ENCODE measurements around the gene GNAS.
"Not testable (repeated sequence)": the region's sequence is repeated elsewhere in the genome, so short reads cannot be mapped to it uniquely, and the experiment has no call there.

GNAS gene

GRCh38 chr20:58941471-58941870 lies 89.0 kb downstream of the GNAS start:
- no peak for DNase-seq

- no peak for DNase-seq
These were observed 90.0 kb downstream of the GNAS start for GRCh38 chr20:58942549-58942948.

GRCh38 chr20:58944610-58945009 lies 92.1 kb downstream of the GNAS start:
- no peak for DNase-seq

- no peak for DNase-seq
These were observed 93.6 kb downstream of the GNAS start for GRCh38 chr20:58945965-58946631.

GRCh38 chr20:58947797-58948388 lies 95.4 kb downstream of the GNAS start:
- not testable (repeated sequence) for DNase-seq

- no peak for DNase-seq
These were observed 98.1 kb downstream of the GNAS start for GRCh38 chr20:58950603-58951002.

GRCh38 chr20:58953050-58953449 lies 100.5 kb downstream of the GNAS start:
- no peak for DNase-seq

- DNase-seq: no peak
These were observed 103.6 kb downstream of the GNAS start for GRCh38 chr20:58956078-58956477.

- DNase-seq: no peak
These were observed 107.1 kb downstream of the GNAS start for GRCh38 chr20:58959652-58960051.

All from NCI-H2029 treated with DMSO at 0.1 percent for 48 hours (cell line).